Right lobe of liver (tissue), 6 donors: ENCODE measurements around the gene SH3TC2. TPM values are rescaled to one million over a fixed set of nuclear protein-coding genes. Genes with fewer than 3 reads are reported as not detected.
A peak's percentile ranks its signal among the peaks of the same experiment; 100 is the strongest.

Experiments used
- ATAC-seq, 4 donors: fragments of 200-7000 bp; cut with Tn5 transposase; one replicate each; pipeline ENCODE4 v1.9.1; 2020; ENCODE audit warnings: mild to moderate bottlenecking in 4 of 4, moderate library complexity in 4 of 4
- DNase-seq, 3 donors: peaks; one replicate each; pipeline ENCODE4 v3.0.0-alpha.2; 2020
- H3K27ac ChIP-seq, 3 donors: fragments of 200-600 bp; one replicate each; pipeline ENCODE4 v1.8.0; 2022
- H3K27me3 ChIP-seq, 2 donors: fragments of 200-600 bp; one replicate each; pipeline ENCODE4 v1.8.0; 2022
- H3K36me3 ChIP-seq, 4 donors: fragments of 200-600 bp; sonication (generic) in 1 of 4; one replicate each; pipeline versions ENCODE4 v1.5.1 to v1.8.0; 2017 to 2022; ENCODE audit warnings: control low read depth in 1 of 4
- H3K4me1 ChIP-seq, 4 donors: fragments of 200-600 bp; sonication (generic) in 1 of 4; one replicate each; pipeline versions ENCODE4 v1.5.1 to v1.8.0; 2017 to 2022; ENCODE audit warnings: control low read depth in 1 of 4
- H3K4me3 ChIP-seq, 3 donors: fragments of 200-600 bp; one replicate each; pipeline ENCODE4 v1.8.0; 2022
- H3K9me3 ChIP-seq, 4 donors: fragments of 200-600 bp; sonication (generic) in 1 of 4; one replicate each; pipeline versions ENCODE4 v1.5.1 to v1.8.0; 2017 to 2022; ENCODE audit warnings: control low read depth in 1 of 4
- CTCF ChIP-seq, 4 donors: fragments of 200-600 bp in 3 of 4; fragments of 450-650 bp in 1 of 4; IDR thresholded peaks; one replicate each; pipeline versions ENCODE4 v1.5.1 to v1.8.0; 2016 to 2022; ENCODE audit warnings: antibody characterized with exemption in 4 of 4, mild to moderate bottlenecking in 2 of 4
- POLR2A ChIP-seq: fragments of 450-650 bp; IDR thresholded peaks from one replicate; pipeline ENCODE4 v1.6.1; 2017; ENCODE audit warnings: antibody characterized with exemption, mild to moderate bottlenecking
- WGBS: methylation state at CpG from one replicate; pipeline ENCODE4 v1.1.6; 2018; ENCODE audit warnings: low coverage, low lambda C conversion rate; ENCODE audit not compliant: insufficient coverage; ENCODE audit errors: missing lambda C conversion rate; 5-methylcytosine and 5-hydroxymethylcytosine counted together
- intact Hi-C, 2 donors: fragments of 100-400 bp; cut with DNase I; formaldehyde crosslinking; loops; one replicate each; pipeline versions ENCODE4 v1.11.2 to v1.14.1; 2022
- total RNA-seq, 6 experiments: library from RNA; depleted of rRNA in 2 of 6; stranded (reverse); fragments of >200 nt in 2 of 6; fragmentation: NEBNext Ultra II Directional in 3 of 6; extraction: Animal tissue kit (Norgen Biotek cat#: 25700) in 3 of 6; gene quantifications; one replicate each; pipeline versions ENCODE4 v1.1.0 to v1.2.4, GENCODE V29; 2016 to 2023
- donor health status: DM: no; HTN: yes; CAD: no.
- donor health status: DM: no; HTN: no; CAD: no.
- donor health status: DM: no; HTN: no; CAD: no.
- donor health status: DM: no; HTN: yes; CAD: no.
- donor health status: DM: no; HTN: yes; CAD: no.

Gene SH3TC2
- total RNA-seq, 6 experiments from 2014 or later, result 0.06 to 0.88 (median 0.53) TPM

DNA sequence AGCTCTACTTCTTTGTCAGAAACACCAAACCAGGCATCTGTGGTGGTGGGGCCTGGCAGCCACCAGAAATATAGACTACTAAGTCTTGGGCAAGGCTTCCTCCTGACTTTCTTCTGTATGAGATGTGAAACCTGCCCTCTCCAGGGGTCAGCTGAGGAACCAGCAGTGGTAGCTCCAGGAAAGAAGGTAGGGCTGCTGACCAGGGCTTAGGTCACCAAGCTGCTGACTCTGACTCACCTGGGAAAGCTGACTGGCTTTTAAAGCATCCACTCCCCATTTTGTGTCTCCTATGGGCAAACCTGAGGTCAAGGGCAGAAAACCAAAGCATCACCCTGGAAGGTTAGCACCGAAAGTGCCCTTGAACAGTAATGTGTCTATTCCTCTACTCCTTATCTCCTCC, 10.4 kb upstream of the SH3TC2 start:
- no peaks in the 10 kb centered on the region for H3K9me3 ChIP-seq
- no peaks in the 10 kb centered on the region for H3K4me1 ChIP-seq
- WGBS, result 60% methylated on average over 1 of the region's 1 CpG
- TF ChIP-seq POLR2A (no peak), CTCF (IDR thresholded peaks at IDR 0.05) (no peak)
- H3K4me3 ChIP-seq, result no peak overlapping the region
- DNase-seq (no peak), ATAC-seq (peak in 1 of 4 donors; percentile 63)
- H3K36me3 ChIP-seq, result no peaks in the 10 kb centered on the region
- H3K27ac ChIP-seq, result no peak overlapping the region
- intact Hi-C loops, result no loop called here
- H3K27me3 ChIP-seq, result no peaks in the 10 kb centered on the region

GRCh38 chr5:149072791-149073190, 9.9 kb upstream of the SH3TC2 start:
- Histone ChIP-seq H3K4me1 (no peaks in the 10 kb centered on the region), H3K27me3 (no peaks in the 10 kb centered on the region), H3K4me3 (no peak overlapping the region), H3K27ac (no peak overlapping the region), H3K36me3 (no peaks in the 10 kb centered on the region), H3K9me3 (no peaks in the 10 kb centered on the region)
- ATAC-seq (no peak), DNase-seq (no peak)
- intact Hi-C loops, result no loop called here
- TF ChIP-seq POLR2A, result no peak
- no peak for TF ChIP-seq CTCF (IDR thresholded peaks at IDR 0.05)
- 68% methylated on average over 2 of the region's 2 CpGs for WGBS

DNA sequence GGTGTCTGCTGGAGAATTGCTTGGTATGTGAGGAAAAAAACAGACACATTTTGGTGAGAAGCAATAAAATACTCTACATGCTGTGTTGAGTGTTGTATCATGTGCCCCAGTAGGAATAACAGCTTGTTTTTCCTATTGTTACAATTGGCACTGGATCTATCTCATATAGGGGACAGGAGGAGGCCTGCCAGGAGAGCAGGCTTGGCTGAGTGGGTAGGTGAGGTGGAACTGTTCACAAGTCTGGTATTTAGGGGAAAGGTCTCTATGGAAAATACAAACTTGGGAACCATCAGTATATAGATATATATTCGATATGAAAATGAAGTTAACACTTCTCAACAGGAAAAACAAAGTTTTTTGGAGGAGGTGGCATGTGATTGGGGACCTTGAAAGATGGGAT, 9.5 kb upstream of the SH3TC2 start:
- no peaks in the 10 kb centered on the region for H3K9me3 ChIP-seq
- TF ChIP-seq CTCF (IDR thresholded peaks at IDR 0.05) (no peak), POLR2A (no peak)
- no peaks in the 10 kb centered on the region for H3K27me3 ChIP-seq
- no peak overlapping the region for H3K4me3 ChIP-seq
- intact Hi-C loops, result no loop called here
- no peaks in the 10 kb centered on the region for H3K36me3 ChIP-seq
- H3K4me1 ChIP-seq, result no peaks in the 10 kb centered on the region
- DNase-seq (no peak), ATAC-seq (no peak)
- no peak overlapping the region for H3K27ac ChIP-seq
- WGBS, result 65% methylated on average over 1 of the region's 1 CpG

DNA sequence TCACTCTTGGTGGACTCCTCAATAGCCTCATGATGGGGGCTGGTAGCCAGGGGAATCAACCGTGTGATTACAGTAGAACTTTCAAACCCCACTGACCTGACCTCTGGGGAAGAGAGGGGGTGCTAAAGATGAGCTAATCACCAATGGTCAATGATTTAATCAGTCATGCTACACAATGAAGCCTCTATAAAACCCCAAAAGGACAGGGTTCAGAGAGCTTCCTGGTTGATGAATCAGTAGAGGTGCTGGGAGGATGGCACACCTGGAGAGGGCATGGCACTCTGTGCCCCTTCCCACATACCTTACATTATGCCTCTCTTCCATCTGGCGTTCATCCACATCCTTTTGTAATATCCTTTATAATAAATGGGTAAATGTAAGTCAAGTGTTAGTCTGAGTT, 8.9 kb upstream of the SH3TC2 start:
- ATAC-seq, result peak in 1 of 4 donors; percentile 23
- Histone ChIP-seq H3K4me3 (no peak overlapping the region), H3K27ac (no peak overlapping the region), H3K9me3 (no peaks in the 10 kb centered on the region), H3K27me3 (no peaks in the 10 kb centered on the region), H3K36me3 (no peaks in the 10 kb centered on the region), H3K4me1 (no peaks in the 10 kb centered on the region)
- TF ChIP-seq CTCF (IDR thresholded peaks at IDR 0.05) (no peak), POLR2A (no peak)
- no peak for DNase-seq
- 50% methylated on average over 2 of the region's 2 CpGs for whole genome bisulfite sequencing
- intact Hi-C loops, result no loop called here

DNA sequence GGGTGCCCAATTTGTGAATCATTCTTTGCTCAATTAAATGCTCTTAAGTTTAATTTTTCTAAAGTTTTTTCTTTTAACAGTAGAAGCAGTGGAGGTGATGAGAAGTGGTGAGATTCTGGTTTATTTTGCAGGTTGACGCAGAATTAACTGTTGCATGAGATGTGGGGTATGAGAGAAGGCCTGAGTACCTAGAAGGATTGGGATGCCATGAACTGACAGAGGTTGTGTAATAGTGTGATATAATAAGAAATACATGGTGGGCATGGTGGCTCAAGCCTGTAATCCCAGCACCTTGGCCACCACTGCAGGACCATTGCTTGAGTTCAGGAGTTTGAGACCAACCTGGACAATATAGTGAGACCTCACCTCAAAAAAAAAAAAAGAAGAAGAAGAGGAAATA, 8.4 kb upstream of the SH3TC2 start:
- intact Hi-C loops, result no loop called here
- Histone ChIP-seq H3K27ac (no peak overlapping the region), H3K4me3 (no peak overlapping the region), H3K27me3 (no peaks in the 10 kb centered on the region), H3K4me1 (no peaks in the 10 kb centered on the region), H3K36me3 (no peaks in the 10 kb centered on the region), H3K9me3 (no peaks in the 10 kb centered on the region)
- TF ChIP-seq CTCF (IDR thresholded peaks at IDR 0.05) (no peak), POLR2A (no peak)
- DNase-seq, result no peak
- 100% methylated on average over 1 of the region's 1 CpG for WGBS
- no peak for ATAC-seq
